ENCODE results near the gene HCFC1. TPM values are rescaled to one million over a fixed set of nuclear protein-coding genes. Genes with fewer than 3 reads are reported as not detected.
A peak's percentile ranks its signal among the peaks of the same experiment; 100 is the strongest.

HCFC1 gene
- total RNA-seq, 1 donor from 2014 or later: 99.9 TPM

DNA sequence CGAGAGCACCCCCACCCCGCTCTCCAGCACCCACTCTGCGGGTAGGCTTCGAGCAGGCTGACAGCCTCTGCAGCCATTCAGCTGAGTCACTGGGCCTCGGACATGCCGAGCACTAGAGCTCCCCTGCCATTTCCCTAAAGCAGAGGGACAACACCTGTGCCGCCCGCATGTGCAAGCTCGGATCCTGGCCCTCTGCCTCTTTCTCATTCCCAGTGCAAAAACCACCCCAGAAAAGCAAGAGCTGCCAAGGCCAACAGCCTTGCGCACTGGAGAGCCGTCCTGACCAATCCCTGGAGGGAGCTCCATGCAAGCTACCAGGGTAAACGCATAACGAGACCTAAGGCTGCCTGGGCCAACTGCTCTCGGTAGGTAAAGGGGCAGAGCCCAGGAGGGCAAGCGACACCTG lies 5.3 kb downstream of the HCFC1 start:
- Mint-ChIP-seq H3K4me3 (no peak overlapping the region), H3K27me3 (ENCODE audit: low read depth) (no peaks in the 10 kb centered on the region), H3K27ac (peak overlapping the region; percentile 61), H3K36me3 (peaks cover 9% of the 10 kb centered on the region), H3K9me3 (no peaks in the 10 kb centered on the region), H3K4me1 (peaks cover 38% of the 10 kb centered on the region)
- TF ChIP-seq CTCF (IDR thresholded peaks at IDR 0.05; ENCODE audit: unreplicated experiment): no peak
- DNase-seq (ENCODE audit: low spot score in 2 of 2, unreplicated experiment in 2 of 2): no peak

GRCh38 chrX:153965406-153965805 lies 6.2 kb downstream of the HCFC1 start:
- Mint-ChIP-seq H3K4me3 (no peak overlapping the region), H3K27ac (no peak overlapping the region), H3K36me3 (peaks cover 16% of the 10 kb centered on the region), H3K27me3 (ENCODE audit: low read depth) (no peaks in the 10 kb centered on the region), H3K4me1 (peaks cover 38% of the 10 kb centered on the region), H3K9me3 (no peaks in the 10 kb centered on the region)
- TF ChIP-seq CTCF (IDR thresholded peaks at IDR 0.05; ENCODE audit: unreplicated experiment): no peak
- no peak for DNase-seq (ENCODE audit: low spot score in 2 of 2, unreplicated experiment in 2 of 2)

GRCh38 chrX:153964105-153964504 lies 7.5 kb downstream of the HCFC1 start:
- H3K27me3 Mint-ChIP-seq (ENCODE audit: low read depth): no peaks in the 10 kb centered on the region
- H3K36me3 Mint-ChIP-seq: peaks cover 17% of the 10 kb centered on the region

GRCh38 chrX:153963546-153963945 lies 8.1 kb downstream of the HCFC1 start:
- TF ChIP-seq CTCF (IDR thresholded peaks at IDR 0.05; ENCODE audit: unreplicated experiment): no peak
- H3K27me3 Mint-ChIP-seq (ENCODE audit: low read depth): no peaks in the 10 kb centered on the region
- H3K4me1 Mint-ChIP-seq: peaks cover 25% of the 10 kb centered on the region
- H3K4me3 Mint-ChIP-seq: no peak overlapping the region
- peaks cover 17% of the 10 kb centered on the region for H3K36me3 Mint-ChIP-seq
- no peaks in the 10 kb centered on the region for H3K9me3 Mint-ChIP-seq
- no peak for DNase-seq (ENCODE audit: low spot score in 2 of 2, unreplicated experiment in 2 of 2)
- H3K27ac Mint-ChIP-seq: no peak overlapping the region

More at GRCh38 chrX:153964105-153964504, 7.5 kb downstream of the HCFC1 start:
- H3K27ac Mint-ChIP-seq: no peak overlapping the region
- DNase-seq (ENCODE audit: low spot score in 2 of 2, unreplicated experiment in 2 of 2): no peak
- H3K9me3 Mint-ChIP-seq: no peaks in the 10 kb centered on the region
- no peak overlapping the region for H3K4me3 Mint-ChIP-seq
- no peak for TF ChIP-seq CTCF (IDR thresholded peaks at IDR 0.05; ENCODE audit: unreplicated experiment)
- H3K4me1 Mint-ChIP-seq: peaks cover 30% of the 10 kb centered on the region

DNA sequence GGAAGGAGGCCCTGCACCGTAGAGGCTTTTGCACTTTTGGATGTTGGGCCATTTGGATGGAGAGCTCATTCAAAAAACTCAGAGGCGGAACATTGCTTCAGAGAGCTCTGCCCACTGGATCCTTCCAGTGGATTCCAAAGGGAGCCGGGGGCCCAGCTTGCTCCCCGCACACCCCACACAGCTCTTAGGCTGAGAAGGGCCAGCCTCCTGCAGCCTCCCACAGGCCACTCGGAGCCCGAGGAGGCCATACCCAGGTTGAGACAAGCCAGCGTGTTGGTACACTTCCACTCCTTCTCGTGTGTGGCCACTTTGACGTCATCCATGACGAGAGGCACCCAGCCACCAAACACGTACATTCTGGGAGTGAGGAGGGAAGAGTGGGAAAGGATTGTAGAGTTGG lies 10.3 kb downstream of the HCFC1 start:
- H3K4me3 Mint-ChIP-seq: no peak overlapping the region
- H3K36me3 Mint-ChIP-seq: peaks cover 24% of the 10 kb centered on the region

More for the DNA sequence above, 10.3 kb downstream of the HCFC1 start:
- H3K4me1 Mint-ChIP-seq: peaks cover 4% of the 10 kb centered on the region
- H3K27me3 Mint-ChIP-seq (ENCODE audit: low read depth): no peaks in the 10 kb centered on the region
- no peaks in the 10 kb centered on the region for H3K9me3 Mint-ChIP-seq
- no peak for TF ChIP-seq CTCF (IDR thresholded peaks at IDR 0.05; ENCODE audit: unreplicated experiment)
- DNase-seq (ENCODE audit: low spot score in 2 of 2, unreplicated experiment in 2 of 2): no peak
- no peak overlapping the region for H3K27ac Mint-ChIP-seq
